NK-92 treated with Interleukin-12 subunit alpha and Interleukin-12 subunit beta, amount 100 ng/mL, for 24 hours (cell line): ENCODE measurements around the gene NOD2.

Experiments used
- DNase-seq: peaks from one replicate; lab custom pipeline; 2025; lab: John Stamatoyannopoulos, UW

Gene NOD2

DNA sequence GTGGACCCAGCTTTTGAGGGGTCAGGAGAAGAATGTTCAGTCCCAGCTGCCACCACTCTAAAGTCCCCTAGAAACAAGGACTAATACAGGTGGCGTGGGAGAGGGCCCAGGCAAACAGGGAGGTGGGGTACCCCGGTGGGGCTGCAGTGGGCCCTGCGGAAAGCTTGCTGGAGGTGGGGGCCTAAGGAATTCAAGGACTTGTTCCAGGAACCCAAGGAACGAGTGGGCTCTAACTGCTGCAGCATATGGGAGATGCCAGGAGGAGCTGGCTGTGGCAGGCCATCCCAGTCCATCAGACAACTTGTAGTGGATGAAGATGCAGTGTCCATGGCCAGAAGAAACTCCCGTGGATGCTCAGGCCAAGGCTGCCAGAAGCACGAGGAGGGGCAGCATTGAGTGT, 22.9 kb upstream of the NOD2 start:
- DNase-seq: no peak

DNA sequence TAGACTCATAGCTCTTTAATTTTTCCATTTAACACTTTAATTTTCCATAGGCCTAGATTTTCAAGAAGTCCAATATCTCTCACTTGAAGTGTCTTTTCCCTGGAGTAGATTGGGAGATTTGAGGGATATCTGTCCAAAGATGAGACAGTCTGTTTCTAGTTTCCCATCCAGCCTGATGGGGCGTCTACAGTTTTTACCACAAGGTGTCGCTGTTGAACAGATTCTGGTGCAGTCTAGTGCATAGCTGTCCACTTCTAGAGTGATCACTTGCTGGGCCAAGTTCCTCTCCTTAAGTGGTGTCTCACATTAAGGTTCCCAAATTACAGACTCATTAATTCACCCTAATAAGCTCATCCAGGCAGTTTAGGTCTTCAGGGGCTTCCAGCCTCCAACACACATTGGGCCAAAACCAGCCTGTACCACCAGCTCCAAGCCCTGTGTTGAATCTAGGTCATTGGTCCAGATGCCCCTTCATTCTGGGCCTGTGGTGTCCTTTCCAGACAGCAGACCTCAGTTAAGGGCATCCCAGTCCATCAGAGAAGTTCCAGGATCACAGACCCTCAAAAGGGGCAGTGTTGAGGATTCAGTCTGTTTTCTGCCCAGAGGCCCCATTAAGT, 21.7 kb upstream of the NOD2 start:
- DNase-seq: no peak

DNA sequence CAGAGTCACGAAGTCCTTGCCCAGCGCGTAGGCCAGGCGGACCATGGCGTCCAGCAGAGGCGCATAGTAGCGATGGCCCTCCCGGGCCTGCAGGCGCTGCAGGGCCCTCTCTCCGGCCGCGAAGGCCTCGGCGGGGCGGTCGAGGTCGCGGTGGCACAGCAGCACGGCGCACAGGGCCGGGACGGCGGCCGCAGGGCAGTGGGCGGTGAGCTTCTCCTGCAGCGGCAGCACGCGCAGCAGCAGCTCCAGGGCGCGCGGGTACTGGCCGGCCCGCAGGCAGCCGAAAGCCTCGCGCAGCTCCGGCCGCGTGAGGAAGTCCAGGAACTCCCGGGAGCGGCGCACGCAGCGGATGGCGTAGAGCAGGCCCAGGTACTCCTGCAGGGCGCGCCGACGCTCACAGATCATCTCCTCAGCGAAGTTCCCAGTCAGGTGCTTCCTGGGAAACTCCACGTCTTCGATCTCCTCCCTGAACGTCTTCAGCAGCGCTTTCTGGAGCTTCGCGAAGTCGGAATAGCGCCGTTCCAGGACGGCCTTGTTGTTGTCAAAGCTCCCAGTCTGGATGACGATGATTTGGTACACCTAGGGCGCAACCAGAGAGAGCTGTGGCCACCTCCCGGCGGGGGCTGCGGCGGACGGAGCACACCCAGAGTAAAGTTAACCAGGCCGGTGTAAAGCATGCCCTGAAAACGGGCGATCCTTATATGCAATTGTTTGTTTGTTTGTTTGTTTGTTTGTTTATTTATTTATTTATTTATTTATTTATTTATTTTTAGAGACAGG, 19.7 kb upstream of the NOD2 start:
- no peak for DNase-seq

DNA sequence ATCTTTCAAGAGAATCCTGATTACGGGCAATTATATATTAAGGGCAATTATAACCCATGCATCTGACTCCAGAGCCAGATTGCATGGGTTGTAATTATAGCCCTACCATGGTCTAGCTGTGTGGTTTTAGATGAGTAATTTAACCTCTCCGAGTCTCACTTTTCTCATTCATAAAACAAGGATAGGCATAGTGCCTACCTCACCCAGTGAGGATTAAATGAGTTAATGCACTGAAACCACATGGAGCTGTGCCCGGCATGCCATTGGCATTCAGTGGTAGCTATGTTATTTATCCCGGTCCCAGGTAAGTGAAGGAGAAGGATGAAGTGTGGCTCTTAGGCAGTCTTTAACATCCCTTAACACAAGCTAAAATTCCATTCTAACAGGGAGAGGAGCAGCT, 18.6 kb upstream of the NOD2 start:
- no peak for DNase-seq

GRCh38 chr16:50675686-50676610, 17.5 kb upstream of the NOD2 start:
- no peak for DNase-seq

GRCh38 chr16:50676684-50677225, 16.7 kb upstream of the NOD2 start:
- no peak for DNase-seq

GRCh38 chr16:50677351-50677750, 16.1 kb upstream of the NOD2 start:
- DNase-seq: no peak

GRCh38 chr16:50678531-50678930, 14.9 kb upstream of the NOD2 start:
- no peak for DNase-seq

- DNase-seq: no peak
These were observed 14.1 kb upstream of the NOD2 start for GRCh38 chr16:50679266-50679665.

- no peak for DNase-seq
These were observed 13.5 kb upstream of the NOD2 start for GRCh38 chr16:50679676-50680555.

DNA sequence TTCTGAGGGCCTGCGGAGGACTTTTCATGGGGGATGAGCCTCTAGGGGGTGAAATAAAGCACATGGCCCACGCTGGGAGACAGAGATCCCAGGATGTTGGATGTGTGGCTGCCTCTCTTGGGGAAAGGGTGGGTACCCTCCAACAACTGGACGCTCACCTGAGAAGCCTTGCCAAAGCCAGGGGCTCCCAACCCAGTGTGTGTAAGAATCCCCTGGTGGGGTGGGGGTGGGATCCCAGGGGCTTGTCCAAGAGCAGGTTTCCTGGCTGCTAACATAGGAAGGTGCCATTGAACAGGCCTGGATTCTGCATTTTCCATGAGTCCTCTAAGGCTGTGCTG, 12.9 kb upstream of the NOD2 start:
- no peak for DNase-seq

DNA sequence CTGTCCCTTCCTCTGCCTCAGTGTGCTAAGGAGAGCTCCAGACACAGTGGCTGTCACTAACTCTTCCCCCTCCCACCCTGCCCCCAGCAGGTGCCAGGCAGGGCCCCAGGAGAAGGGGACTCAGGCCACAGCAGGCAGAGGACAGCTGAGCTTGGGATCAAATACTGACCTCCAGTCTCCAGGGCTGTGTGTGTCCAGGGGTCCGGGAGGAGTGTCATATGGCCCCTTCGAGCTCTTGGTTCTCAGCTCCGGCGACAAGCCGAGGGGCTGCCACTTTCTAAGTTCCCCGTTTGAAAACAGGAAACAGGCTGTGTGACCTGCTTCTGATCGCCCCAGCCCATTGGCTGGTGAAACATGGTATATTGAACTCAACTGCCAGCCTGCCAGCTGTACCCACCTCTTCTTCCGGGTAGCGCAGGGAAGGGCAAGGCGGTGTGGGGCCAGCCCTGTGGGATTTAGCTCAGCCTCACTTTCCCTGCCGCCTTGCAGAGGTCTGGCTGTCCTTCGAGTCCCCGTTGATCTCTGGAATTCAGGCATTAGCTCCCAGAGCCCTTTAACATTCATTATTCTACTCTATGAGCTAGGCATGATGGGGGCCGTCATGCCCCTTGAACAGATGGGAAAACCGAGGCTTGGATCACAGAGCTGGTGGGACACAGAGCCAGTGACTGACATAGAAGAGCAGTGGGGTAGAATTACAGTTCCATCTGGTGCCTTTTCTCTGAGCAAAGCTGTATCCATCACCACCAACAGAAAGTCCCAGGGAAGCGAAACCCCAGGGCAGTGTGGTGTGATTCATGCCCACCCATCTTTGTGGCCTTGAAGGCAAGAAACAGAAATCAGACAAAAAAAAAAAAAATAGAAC, 12.2 kb upstream of the NOD2 start, which contains the start of gene SNX20:
Gene SNX20 (minus strand): TSS at position 292 of the 865 bp plus-strand sequence. CDS start 3,786 bp downstream, outside the sequence.
- DNase-seq: peak; percentile 34

DNA sequence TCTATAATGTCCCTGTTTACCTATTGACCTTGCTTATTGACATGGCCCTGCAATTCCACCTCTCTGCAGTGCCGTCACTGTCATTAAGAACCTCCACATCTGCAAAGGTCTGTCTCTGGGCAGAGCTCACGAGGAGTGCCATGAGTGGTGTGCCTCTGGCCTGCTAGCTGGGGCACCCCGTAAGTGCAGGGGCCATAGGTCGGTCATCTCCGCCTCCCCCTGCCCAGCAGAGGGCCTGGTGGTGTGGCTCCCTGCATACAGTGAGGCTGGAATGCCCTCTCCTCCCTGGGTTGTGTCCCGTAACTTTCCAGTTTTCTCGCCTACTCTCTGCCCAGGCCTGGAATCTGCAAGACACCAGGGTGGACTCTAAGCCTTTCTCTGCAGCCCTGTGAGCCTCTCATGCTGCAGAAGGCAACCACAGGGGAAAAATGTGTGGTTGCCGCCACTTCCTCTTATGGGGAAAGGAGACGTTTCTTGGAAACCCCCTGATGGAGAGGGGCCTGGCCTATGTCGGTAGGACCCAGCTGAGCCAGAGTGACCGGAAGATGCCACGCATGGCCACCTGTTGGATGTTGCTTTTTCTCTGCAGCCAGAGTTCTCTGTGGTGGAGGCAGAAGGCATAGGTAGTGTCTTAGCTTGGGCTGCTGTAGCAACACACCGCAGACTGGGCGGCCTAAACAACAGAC, 9.6 kb upstream of the NOD2 start:
- peak; percentile 13 for DNase-seq

- DNase-seq: peak; percentile 11
These were observed 8.5 kb upstream of the NOD2 start for GRCh38 chr16:50684823-50685461.

DNA sequence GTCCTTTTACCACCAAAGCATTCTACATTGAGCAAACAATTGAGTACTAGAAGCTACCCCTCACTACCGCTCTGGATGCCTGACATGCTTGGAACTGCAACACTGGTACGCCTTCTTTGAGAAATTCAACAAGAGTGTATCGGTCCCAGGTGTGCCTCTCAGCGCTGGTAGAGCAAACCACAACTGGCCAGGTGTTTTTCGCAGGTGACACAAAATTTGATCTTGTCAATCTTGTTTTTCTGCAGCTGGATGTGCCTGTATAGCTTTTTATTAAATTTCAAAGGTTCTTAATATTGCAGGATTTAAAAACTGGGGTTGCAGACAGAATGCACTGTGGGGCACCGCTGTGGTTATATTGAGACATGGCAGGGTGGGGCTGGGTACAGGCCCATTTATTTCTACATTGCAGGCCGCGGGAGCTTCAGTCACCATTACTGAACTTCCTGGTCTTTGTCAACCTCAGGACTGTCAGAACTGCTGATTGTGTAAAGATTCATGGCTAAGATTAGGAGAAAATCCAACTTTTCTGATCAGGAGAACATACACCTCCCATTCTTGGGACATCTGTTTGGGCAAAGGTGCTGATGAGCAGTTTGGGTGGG, 7.8 kb upstream of the NOD2 start:
- DNase-seq: no peak

DNA sequence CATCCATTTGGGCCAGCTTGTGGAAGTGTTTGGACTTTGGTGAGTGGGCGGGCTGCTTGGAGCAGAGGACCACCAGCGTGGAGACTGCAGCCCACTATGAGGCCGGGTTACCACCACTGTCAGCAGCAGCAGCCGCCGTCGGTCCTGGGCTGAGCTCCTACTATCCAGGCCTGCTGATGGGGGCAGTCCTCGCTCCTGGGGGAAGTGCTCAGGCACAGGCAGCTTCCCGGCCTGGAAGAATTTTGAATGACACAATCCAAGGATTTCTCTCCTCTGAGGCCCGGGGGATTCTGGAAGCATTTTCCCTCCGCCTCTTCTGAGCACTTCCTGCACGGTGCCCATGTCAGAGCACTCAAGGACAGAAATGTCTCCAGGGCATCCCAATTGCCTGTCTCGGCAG, 5.3 kb upstream of the NOD2 start:
- DNase-seq: no peak

DNA sequence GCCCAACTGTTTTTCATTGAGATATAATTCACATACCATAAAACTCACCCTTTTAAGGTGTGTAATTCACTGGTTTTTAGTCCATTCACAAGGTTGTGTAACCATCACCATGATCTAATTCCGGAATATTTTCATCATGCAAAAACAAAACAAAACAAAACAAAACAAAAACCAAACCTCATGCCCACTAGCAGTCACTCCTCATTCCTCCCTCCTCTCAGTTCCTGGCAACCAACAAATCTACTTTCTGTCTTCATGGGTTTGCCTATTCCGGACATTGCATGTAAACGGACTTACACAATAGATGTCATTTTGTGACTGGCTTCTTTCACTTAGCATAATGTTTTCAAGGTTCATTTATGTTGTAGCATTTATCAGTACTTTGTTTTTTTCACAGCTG, 4.5 kb upstream of the NOD2 start:
- DNase-seq: no peak

GRCh38 chr16:50690177-50690576, 3.2 kb upstream of the NOD2 start:
- no peak for DNase-seq

GRCh38 chr16:50692644-50692998, 785 bp upstream of the NOD2 start:
- DNase-seq: no peak
